Liver (tissue), 9 donors: ENCODE measurements around the gene TMPRSS5. TPM values are rescaled to one million over a fixed set of nuclear protein-coding genes. Genes with fewer than 3 reads are reported as not detected.

Experiments used
- DNase-seq: peaks from one replicate; pipeline ENCODE4 v3.0.0-alpha.2; 2017; ENCODE audit warnings: low spot score
- H3K27ac ChIP-seq, 2 donors: one replicate each; pipeline ENCODE4 v1.7.0; 2013; ENCODE audit warnings: inconsistent platforms in 2 of 2, low read length in 2 of 2, control low read depth in 1 of 2, low read depth in 1 of 2, mild to moderate bottlenecking in 1 of 2
- H3K27me3 ChIP-seq, 4 donors: one replicate each; pipeline versions ENCODE4 v1.6.1 to v1.7.0; 2013; ENCODE audit warnings: low read length in 3 of 4, inconsistent platforms in 1 of 4, mild to moderate bottlenecking in 1 of 4, moderate library complexity in 1 of 4; ENCODE audit not compliant: control insufficient read depth in 4 of 4, insufficient read depth in 4 of 4
- H3K36me3 ChIP-seq, 4 donors: one replicate each; pipeline versions ENCODE4 v1.6.1 to v1.7.0; 2013; ENCODE audit warnings: low read length in 3 of 4, mild to moderate bottlenecking in 3 of 4, low read depth in 1 of 4, moderate library complexity in 1 of 4; ENCODE audit not compliant: control insufficient read depth in 4 of 4, insufficient read depth in 3 of 4
- H3K4me1 ChIP-seq, 4 donors: one replicate each; pipeline versions ENCODE4 v1.6.1 to v1.7.0; 2013; ENCODE audit warnings: low read length in 3 of 4, mild to moderate bottlenecking in 3 of 4, moderate library complexity in 1 of 4; ENCODE audit not compliant: control insufficient read depth in 4 of 4, insufficient read depth in 4 of 4
- H3K4me3 ChIP-seq, 3 donors: one replicate each; pipeline versions ENCODE4 v1.6.1 to v1.7.0; 2013; ENCODE audit warnings: low read length in 3 of 3, control low read depth in 1 of 3, low read depth in 1 of 3, mild to moderate bottlenecking in 1 of 3
- H3K9ac ChIP-seq, 2 donors: one replicate each; pipeline ENCODE4 v1.7.0; 2013; ENCODE audit warnings: low read length in 2 of 2, mild to moderate bottlenecking in 2 of 2, moderate library complexity in 2 of 2, control low read depth in 1 of 2, low read depth in 1 of 2
- H3K9me3 ChIP-seq, 4 donors: one replicate each; pipeline versions ENCODE4 v1.6.1 to v1.7.0; 2013; ENCODE audit warnings: low read length in 3 of 4; ENCODE audit not compliant: control insufficient read depth in 4 of 4
- ATF3 ChIP-seq: IDR thresholded peaks from 2 replicates; pipeline ENCODE4 v1.6.1; 2016; ENCODE audit warnings: antibody characterized with exemption
- EGR1 ChIP-seq, 2 donors: IDR thresholded peaks; 2 replicates each; pipeline ENCODE4 v1.6.1; 2016 to 2018; ENCODE audit warnings: antibody characterized with exemption in 2 of 2, low read depth in 2 of 2
- FOXA1 ChIP-seq: IDR thresholded peaks from 2 replicates; pipeline ENCODE4 v1.6.1; 2016; ENCODE audit warnings: antibody characterized with exemption
- FOXA2 ChIP-seq: IDR thresholded peaks from 2 replicates; pipeline ENCODE4 v1.6.1; 2016; ENCODE audit warnings: antibody characterized with exemption
- GABPA ChIP-seq, 2 donors: IDR thresholded peaks in 1 of 2; conservative IDR thresholded peaks in 1 of 2; 2 replicates each; pipeline ENCODE4 v1.6.1; 2016; ENCODE audit warnings: antibody characterized with exemption in 2 of 2, mild to moderate bottlenecking in 1 of 2, moderate library complexity in 1 of 2
- HNF4G ChIP-seq: IDR thresholded peaks from 2 replicates; pipeline ENCODE4 v1.6.1; 2016; ENCODE audit warnings: antibody characterized with exemption
- JUND ChIP-seq, 2 donors: IDR thresholded peaks; 2 replicates each; pipeline ENCODE4 v1.6.1; 2016; ENCODE audit warnings: antibody characterized with exemption in 2 of 2
- NR2F2 ChIP-seq: IDR thresholded peaks from 2 replicates; pipeline ENCODE4 v1.6.1; 2016; ENCODE audit warnings: antibody characterized with exemption
- REST ChIP-seq: IDR thresholded peaks from 2 replicates; pipeline ENCODE4 v1.6.1; 2016; ENCODE audit warnings: antibody characterized with exemption, mild to moderate bottlenecking
- RXRA ChIP-seq, 2 donors: IDR thresholded peaks; 2 replicates each; pipeline ENCODE4 v1.6.1; 2017 to 2018; ENCODE audit warnings: antibody characterized with exemption in 2 of 2, mild to moderate bottlenecking in 1 of 2
- SP1 ChIP-seq: IDR thresholded peaks from 2 replicates; pipeline ENCODE4 v1.6.1; 2018; ENCODE audit warnings: antibody characterized with exemption, mild to moderate bottlenecking
- YY1 ChIP-seq: IDR thresholded peaks from 2 replicates; pipeline ENCODE4 v1.6.1; 2016; ENCODE audit warnings: antibody characterized with exemption, mild to moderate bottlenecking
- ZBTB33 ChIP-seq: IDR thresholded peaks from 2 replicates; pipeline ENCODE4 v1.6.1; 2016; ENCODE audit warnings: antibody characterized with exemption
- WGBS: extraction: QIAGEN DNeasy Blood & Tissue Kit; methylation state at CpG from one replicate; pipeline ENCODE4 v1.1.7; 2013; 5-methylcytosine and 5-hydroxymethylcytosine counted together
- polyA plus RNA-seq, 2 donors: library from polyadenylated mRNA; stranded (reverse) in 1 of 2; unstranded in 1 of 2; fragments of 200-250 nt in 1 of 2; fragments of >200 nt in 1 of 2; fragmentation: Nextera tagmentation in 1 of 2; extraction: Ambion mirVana in 1 of 2; gene quantifications; one replicate each; pipeline versions ENCODE4 v1.2.1 to v1.2.3, GENCODE V29; 2013 to 2015
- total RNA-seq, 2 donors: library from RNA; depleted of rRNA; stranded (reverse); fragments of >200 nt; gene quantifications; one replicate each; pipeline ENCODE4 v1.2.3, GENCODE V29; 2014
- TF ChIP-seq, protein P1 (sequence below): IDR thresholded peaks from 2 replicates; pipeline ENCODE4 v1.6.1; 2016; ENCODE audit warnings: antibody characterized with exemption
- TF ChIP-seq, protein P2 (sequence below): fragments of 150-350 bp; IDR thresholded peaks from 2 replicates; pipeline ENCODE4 v1.5.1; 2017; ENCODE audit warnings: improper control_type of control experiment, low read depth, low read length; ENCODE audit not compliant: missing input control
- donor health status: healthy.
- donor health status: healthy.
- donor health status: healthy.
- donor health status: healthy.
- donor health status: healthy.

TMPRSS5 gene
- total and polyA plus RNA-seq, 4 donors = 0.05 to 0.39 (median 0.17) TPM

DNA sequence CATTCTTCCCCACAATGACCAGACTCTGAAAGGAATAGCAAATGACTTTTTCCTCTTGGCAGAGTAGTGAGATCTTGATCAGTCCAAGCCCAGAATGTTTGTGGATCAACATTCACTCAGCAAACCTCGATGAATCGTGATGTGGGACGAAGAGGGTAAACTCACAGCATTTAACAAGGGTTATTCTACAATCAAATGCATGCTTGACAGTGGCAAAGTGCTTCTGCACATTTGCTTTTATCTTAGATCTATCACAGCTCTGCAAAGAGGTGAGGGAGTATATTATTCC lies 31.8 kb downstream of the TMPRSS5 start:
- TF ChIP-seq ATF3 = no peak
- no peak for TF ChIP-seq HNF4G
- no peak for TF ChIP-seq FOXA1
- no peak for TF ChIP-seq YY1
- TF ChIP-seq FOXA2 = no peak
- TF ChIP-seq, protein P1, sequence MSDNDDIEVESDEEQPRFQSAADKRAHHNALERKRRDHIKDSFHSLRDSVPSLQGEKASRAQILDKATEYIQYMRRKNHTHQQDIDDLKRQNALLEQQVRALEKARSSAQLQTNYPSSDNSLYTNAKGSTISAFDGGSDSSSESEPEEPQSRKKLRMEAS = no peak
- no peak for TF ChIP-seq ZBTB33
- TF ChIP-seq REST = no peak
- TF ChIP-seq, protein P2, sequence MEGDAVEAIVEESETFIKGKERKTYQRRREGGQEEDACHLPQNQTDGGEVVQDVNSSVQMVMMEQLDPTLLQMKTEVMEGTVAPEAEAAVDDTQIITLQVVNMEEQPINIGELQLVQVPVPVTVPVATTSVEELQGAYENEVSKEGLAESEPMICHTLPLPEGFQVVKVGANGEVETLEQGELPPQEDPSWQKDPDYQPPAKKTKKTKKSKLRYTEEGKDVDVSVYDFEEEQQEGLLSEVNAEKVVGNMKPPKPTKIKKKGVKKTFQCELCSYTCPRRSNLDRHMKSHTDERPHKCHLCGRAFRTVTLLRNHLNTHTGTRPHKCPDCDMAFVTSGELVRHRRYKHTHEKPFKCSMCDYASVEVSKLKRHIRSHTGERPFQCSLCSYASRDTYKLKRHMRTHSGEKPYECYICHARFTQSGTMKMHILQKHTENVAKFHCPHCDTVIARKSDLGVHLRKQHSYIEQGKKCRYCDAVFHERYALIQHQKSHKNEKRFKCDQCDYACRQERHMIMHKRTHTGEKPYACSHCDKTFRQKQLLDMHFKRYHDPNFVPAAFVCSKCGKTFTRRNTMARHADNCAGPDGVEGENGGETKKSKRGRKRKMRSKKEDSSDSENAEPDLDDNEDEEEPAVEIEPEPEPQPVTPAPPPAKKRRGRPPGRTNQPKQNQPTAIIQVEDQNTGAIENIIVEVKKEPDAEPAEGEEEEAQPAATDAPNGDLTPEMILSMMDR = no peak
- no peak for TF ChIP-seq JUND (IDR thresholded peaks at IDR 0.05)
- TF ChIP-seq EGR1 (IDR thresholded peaks at IDR 0.05; ENCODE audit: low read depth in 2 of 2) = no peak
- TF ChIP-seq GABPA (IDR thresholded peaks at IDR 0.05 in 1 of 2, conservative IDR thresholded peaks at IDR 0.05 in 1 of 2) = no peak
- TF ChIP-seq NR2F2 = no peak
- DNase-seq = no peak
- Histone ChIP-seq H3K4me3 (no peak overlapping the region), H3K27me3 (no peaks in the 10 kb centered on the region), H3K4me1 (no peaks in the 10 kb centered on the region), H3K9me3 (no peaks in the 10 kb centered on the region), H3K27ac (no peak overlapping the region), H3K36me3 (no peaks in the 10 kb centered on the region), H3K9ac (no peak overlapping the region)
- 58% methylated on average over 3 of the region's 3 CpGs for WGBS

GRCh38 chr11:113673550-113674396 lies 32.3 kb downstream of the TMPRSS5 start:
- Histone ChIP-seq H3K9me3 (no peaks in the 10 kb centered on the region), H3K27ac (no peak overlapping the region), H3K4me1 (no peaks in the 10 kb centered on the region), H3K9ac (no peak overlapping the region), H3K4me3 (no peak overlapping the region), H3K27me3 (no peaks in the 10 kb centered on the region), H3K36me3 (no peaks in the 10 kb centered on the region)
- DNase-seq = no peak
- 79% methylated on average over 4 of the region's 4 CpGs for WGBS
- TF ChIP-seq HNF4G (no peak), NR2F2 (no peak), RXRA (IDR thresholded peaks at IDR 0.05) (no peak), SP1 (no peak), JUND (IDR thresholded peaks at IDR 0.05) (no peak), ZBTB33 (no peak), FOXA2 (no peak), GABPA (IDR thresholded peaks at IDR 0.05 in 1 of 2, conservative IDR thresholded peaks at IDR 0.05 in 1 of 2) (no peak), ATF3 (no peak), REST (no peak), EGR1 (IDR thresholded peaks at IDR 0.05; ENCODE audit: low read depth in 2 of 2) (no peak)
- TF ChIP-seq, protein P1 = no peak
